ENCODE results near the gene CD44.

CD44 gene

GRCh38 chr11:35158701-35159510 is 19.9 kb downstream of the CD44 start:
- Histone ChIP-seq H3K36me3 (ENCODE audit: low read length) (no peaks in the 10 kb centered on the region), H4K20me1 (ENCODE audit: low read depth, low read length) (no peaks in the 10 kb centered on the region), H2AFZ (ENCODE audit: low read depth, low read length, severe bottlenecking) (no peak overlapping the region), H3K9me2 (replicated peaks; ENCODE audit: insufficient read depth, low read length) (no peaks in the 10 kb centered on the region; the same call in 1 of the 2 replicates), H3K79me2 (ENCODE audit: insufficient read depth, low read length) (no peaks in the 10 kb centered on the region), H3K27ac (ENCODE audit: low read depth, low read length) (no peak overlapping the region), H3K27me3 (ENCODE audit: low read length) (no peaks in the 10 kb centered on the region), H3K4me3 (ENCODE audit: insufficient read depth, low read length, poor library complexity, severe bottlenecking) (no peak overlapping the region), H3K9me3 (ENCODE audit: insufficient read depth, low read length) (no peaks in the 10 kb centered on the region), H3F3A (ENCODE audit: insufficient read depth) (no peaks in the 10 kb centered on the region), H3K4me2 (ENCODE audit: low read depth, low read length, poor library complexity, severe bottlenecking) (no peak overlapping the region), H3K9ac (ENCODE audit: low read length) (no peak overlapping the region)
- TF ChIP-seq, protein P1, sequence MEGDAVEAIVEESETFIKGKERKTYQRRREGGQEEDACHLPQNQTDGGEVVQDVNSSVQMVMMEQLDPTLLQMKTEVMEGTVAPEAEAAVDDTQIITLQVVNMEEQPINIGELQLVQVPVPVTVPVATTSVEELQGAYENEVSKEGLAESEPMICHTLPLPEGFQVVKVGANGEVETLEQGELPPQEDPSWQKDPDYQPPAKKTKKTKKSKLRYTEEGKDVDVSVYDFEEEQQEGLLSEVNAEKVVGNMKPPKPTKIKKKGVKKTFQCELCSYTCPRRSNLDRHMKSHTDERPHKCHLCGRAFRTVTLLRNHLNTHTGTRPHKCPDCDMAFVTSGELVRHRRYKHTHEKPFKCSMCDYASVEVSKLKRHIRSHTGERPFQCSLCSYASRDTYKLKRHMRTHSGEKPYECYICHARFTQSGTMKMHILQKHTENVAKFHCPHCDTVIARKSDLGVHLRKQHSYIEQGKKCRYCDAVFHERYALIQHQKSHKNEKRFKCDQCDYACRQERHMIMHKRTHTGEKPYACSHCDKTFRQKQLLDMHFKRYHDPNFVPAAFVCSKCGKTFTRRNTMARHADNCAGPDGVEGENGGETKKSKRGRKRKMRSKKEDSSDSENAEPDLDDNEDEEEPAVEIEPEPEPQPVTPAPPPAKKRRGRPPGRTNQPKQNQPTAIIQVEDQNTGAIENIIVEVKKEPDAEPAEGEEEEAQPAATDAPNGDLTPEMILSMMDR (IDR thresholded peaks at IDR 0.05; ENCODE audit: insufficient read depth, low read length, poor library complexity, severe bottlenecking), result no peak
- TF ChIP-seq EZH2phosphoT487 (conservative IDR thresholded peaks at IDR 0.05; ENCODE audit: low read length), result no peak

- Histone ChIP-seq H3K36me3 (ENCODE audit: low read length) (no peaks in the 10 kb centered on the region), H4K20me1 (ENCODE audit: low read depth, low read length) (no peaks in the 10 kb centered on the region), H3K4me2 (ENCODE audit: low read depth, low read length, poor library complexity, severe bottlenecking) (no peak overlapping the region), H3K79me2 (ENCODE audit: insufficient read depth, low read length) (no peaks in the 10 kb centered on the region), H3K27ac (ENCODE audit: low read depth, low read length) (no peak overlapping the region), H3F3A (ENCODE audit: insufficient read depth) (no peaks in the 10 kb centered on the region), H3K4me3 (ENCODE audit: insufficient read depth, low read length, poor library complexity, severe bottlenecking) (no peak overlapping the region), H3K27me3 (ENCODE audit: low read length) (no peaks in the 10 kb centered on the region), H3K9ac (ENCODE audit: low read length) (no peak overlapping the region), H3K9me3 (ENCODE audit: insufficient read depth, low read length) (no peaks in the 10 kb centered on the region), H2AFZ (ENCODE audit: low read depth, low read length, severe bottlenecking) (no peak overlapping the region), H3K9me2 (replicated peaks; ENCODE audit: insufficient read depth, low read length) (no peaks in the 10 kb centered on the region; the same call in 1 of the 2 replicates)
- no peak for TF ChIP-seq EZH2phosphoT487 (conservative IDR thresholded peaks at IDR 0.05; ENCODE audit: low read length)
- TF ChIP-seq, protein P1 (IDR thresholded peaks at IDR 0.05; ENCODE audit: insufficient read depth, low read length, poor library complexity, severe bottlenecking), result no peak
Observed at GRCh38 chr11:35160246-35160824, 21.4 kb downstream of the CD44 start.

DNA sequence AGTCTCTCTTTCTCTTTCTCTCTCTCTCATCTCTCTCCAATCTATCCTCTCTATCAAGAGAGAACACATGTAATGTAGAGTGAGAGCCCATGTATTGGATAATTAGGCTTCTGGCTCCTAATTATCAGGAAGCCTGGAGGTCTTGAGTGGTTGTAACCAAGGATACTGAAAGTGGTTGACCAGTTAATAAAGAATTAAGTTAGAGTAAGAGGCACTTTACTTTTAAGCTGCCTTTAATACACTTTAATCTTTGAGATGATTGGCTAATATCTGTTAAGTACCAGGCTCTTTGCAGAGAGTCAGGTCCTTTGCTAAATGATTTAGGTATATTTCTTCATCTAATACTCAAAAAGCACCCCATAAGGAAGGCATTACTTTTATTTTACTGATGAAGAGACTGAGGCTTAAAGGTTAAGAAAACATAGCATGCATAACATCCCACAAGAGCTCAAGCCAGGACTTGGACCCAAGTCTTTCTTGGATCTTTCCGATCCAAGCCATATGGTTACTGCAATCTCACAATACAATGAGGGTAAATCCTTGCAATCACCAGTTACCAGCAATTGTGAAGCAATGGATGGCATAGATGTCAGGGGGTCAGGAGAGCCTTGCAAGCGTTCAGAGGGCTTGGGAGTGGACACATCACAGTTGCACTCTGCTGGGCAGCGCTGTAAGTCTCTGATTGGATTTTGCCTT is 22.1 kb downstream of the CD44 start:
- no peak overlapping the region for H3K4me3 ChIP-seq (ENCODE audit: insufficient read depth, low read length, poor library complexity, severe bottlenecking)
- H3K36me3 ChIP-seq (ENCODE audit: low read length), result no peaks in the 10 kb centered on the region
- TF ChIP-seq, protein P1 (IDR thresholded peaks at IDR 0.05; ENCODE audit: insufficient read depth, low read length, poor library complexity, severe bottlenecking), result no peak
- no peak for TF ChIP-seq EZH2phosphoT487 (conservative IDR thresholded peaks at IDR 0.05; ENCODE audit: low read length)
- no peak overlapping the region for H2AFZ ChIP-seq (ENCODE audit: low read depth, low read length, severe bottlenecking)
- H3K27ac ChIP-seq (ENCODE audit: low read depth, low read length), result no peak overlapping the region
- H3K27me3 ChIP-seq (ENCODE audit: low read length), result no peaks in the 10 kb centered on the region
- H3K79me2 ChIP-seq (ENCODE audit: insufficient read depth, low read length), result no peaks in the 10 kb centered on the region
- no peaks in the 10 kb centered on the region for H3K9me3 ChIP-seq (ENCODE audit: insufficient read depth, low read length)
- H3K9ac ChIP-seq (ENCODE audit: low read length), result no peak overlapping the region
- no peaks in the 10 kb centered on the region for H3F3A ChIP-seq (ENCODE audit: insufficient read depth)
- no peaks in the 10 kb centered on the region for H4K20me1 ChIP-seq (ENCODE audit: low read depth, low read length)
- no peaks in the 10 kb centered on the region; the same call in 1 of the 2 replicates for H3K9me2 ChIP-seq (replicated peaks; ENCODE audit: insufficient read depth, low read length)
- no peak overlapping the region for H3K4me2 ChIP-seq (ENCODE audit: low read depth, low read length, poor library complexity, severe bottlenecking)

Data from SU-DHL-6 (cell line).